ENCODE results near the gene STPG1.

Gene STPG1

GRCh38 chr1:24381256-24381655 is 32.3 kb downstream of the STPG1 start:
- TF ChIP-seq TAF1 (IDR thresholded peaks at IDR 0.05; ENCODE audit: borderline replicate concordance, insufficient read depth, low read length): no peak
- no peak for TF ChIP-seq REST (IDR thresholded peaks at IDR 0.05; ENCODE audit: insufficient read depth in 1 of 2, low read depth in 2 of 2, low read length in 2 of 2)
- TF ChIP-seq SIN3A (IDR thresholded peaks at IDR 0.05; ENCODE audit: borderline replicate concordance, insufficient read depth, low read length): no peak
- TF ChIP-seq FOXP2 (optimal IDR thresholded peaks at IDR 0.05; ENCODE audit: borderline replicate concordance, extremely low read depth, extremely low read length, insufficient read depth): no peak

- TF ChIP-seq FOXP2 (optimal IDR thresholded peaks at IDR 0.05; ENCODE audit: borderline replicate concordance, extremely low read depth, extremely low read length, insufficient read depth): no peak
- TF ChIP-seq SIN3A (IDR thresholded peaks at IDR 0.05; ENCODE audit: borderline replicate concordance, insufficient read depth, low read length): no peak
- no peak for TF ChIP-seq REST (IDR thresholded peaks at IDR 0.05; ENCODE audit: insufficient read depth in 1 of 2, low read depth in 2 of 2, low read length in 2 of 2)
- TF ChIP-seq POLR2AphosphoS5 (IDR thresholded peaks at IDR 0.05; ENCODE audit: low read depth, low read length): no peak
- no peak for TF ChIP-seq TAF1 (IDR thresholded peaks at IDR 0.05; ENCODE audit: borderline replicate concordance, insufficient read depth, low read length)
Observed at GRCh38 chr1:24380508-24380907, 33.1 kb downstream of the STPG1 start.

GRCh38 chr1:24379733-24380315 is 33.8 kb downstream of the STPG1 start:
- TF ChIP-seq FOXP2 (optimal IDR thresholded peaks at IDR 0.05; ENCODE audit: borderline replicate concordance, extremely low read depth, extremely low read length, insufficient read depth) (no peak), POLR2AphosphoS5 (IDR thresholded peaks at IDR 0.05; ENCODE audit: low read depth, low read length) (no peak), SIN3A (IDR thresholded peaks at IDR 0.05; ENCODE audit: borderline replicate concordance, insufficient read depth, low read length) (no peak), TAF1 (IDR thresholded peaks at IDR 0.05; ENCODE audit: borderline replicate concordance, insufficient read depth, low read length) (no peak), REST (IDR thresholded peaks at IDR 0.05; ENCODE audit: insufficient read depth in 1 of 2, low read depth in 2 of 2, low read length in 2 of 2) (no peak)

- no peak for TF ChIP-seq POLR2AphosphoS5 (IDR thresholded peaks at IDR 0.05; ENCODE audit: low read depth, low read length)
- no peak for TF ChIP-seq REST (IDR thresholded peaks at IDR 0.05; ENCODE audit: insufficient read depth in 1 of 2, low read depth in 2 of 2, low read length in 2 of 2)
- TF ChIP-seq TAF1 (IDR thresholded peaks at IDR 0.05; ENCODE audit: borderline replicate concordance, insufficient read depth, low read length): no peak
- TF ChIP-seq SIN3A (IDR thresholded peaks at IDR 0.05; ENCODE audit: borderline replicate concordance, insufficient read depth, low read length): no peak
- TF ChIP-seq FOXP2 (optimal IDR thresholded peaks at IDR 0.05; ENCODE audit: borderline replicate concordance, extremely low read depth, extremely low read length, insufficient read depth): no peak
Observed at GRCh38 chr1:24374891-24375786, 38.4 kb downstream of the STPG1 start.
